SK-MEL-5 (cell line): Measurements from ENCODE around the gene REV1. TPM values are rescaled to one million over a fixed set of nuclear protein-coding genes. Genes with fewer than 3 reads are reported as not detected.

Source experiments
- total RNA-seq: library from RNA; depleted of rRNA; stranded (reverse); fragments of >200 nt; shearing (Covaris generic); gene quantifications from 2 replicates; pipeline ENCODE4 v1.2.3, GENCODE V29; 2014; rRNA removed

The REV1 gene
- total RNA-seq, 1 experiment from 2014 or later, result 17.7 TPM

Other genes with a start within 250 kb of the REV1 start
- not detected in 2 replicates for gene LYG2, start 234.4 kb downstream of the REV1 start, total RNA-seq
- 0.29 and 0.50 TPM in 2 replicates for gene LYG1, start 188.8 kb downstream of the REV1 start, total RNA-seq
- 63.1 and 71.9 TPM in 2 replicates for gene TXNDC9, start 153.7 kb downstream of the REV1 start, total RNA-seq
- 7.2 and 12.1 TPM in 2 replicates for gene EIF5B, start 152.6 kb downstream of the REV1 start, total RNA-seq